Ramos (cell line): ENCODE measurements around the gene ZNF254.
"Not testable (repeated sequence)": the region's sequence is repeated elsewhere in the genome, so short reads cannot be mapped to it uniquely, and the experiment has no call there.

Experiments used
- in situ Hi-C: fragments of 300-500 bp; cut with MboI; formaldehyde crosslinking; loops from one replicate; pipeline ENCODE4 v1.14.3; 2022; ENCODE audit warnings: low sequenced_read_pairs; ENCODE audit not compliant: unreplicated experiment

The ZNF254 gene

DNA sequence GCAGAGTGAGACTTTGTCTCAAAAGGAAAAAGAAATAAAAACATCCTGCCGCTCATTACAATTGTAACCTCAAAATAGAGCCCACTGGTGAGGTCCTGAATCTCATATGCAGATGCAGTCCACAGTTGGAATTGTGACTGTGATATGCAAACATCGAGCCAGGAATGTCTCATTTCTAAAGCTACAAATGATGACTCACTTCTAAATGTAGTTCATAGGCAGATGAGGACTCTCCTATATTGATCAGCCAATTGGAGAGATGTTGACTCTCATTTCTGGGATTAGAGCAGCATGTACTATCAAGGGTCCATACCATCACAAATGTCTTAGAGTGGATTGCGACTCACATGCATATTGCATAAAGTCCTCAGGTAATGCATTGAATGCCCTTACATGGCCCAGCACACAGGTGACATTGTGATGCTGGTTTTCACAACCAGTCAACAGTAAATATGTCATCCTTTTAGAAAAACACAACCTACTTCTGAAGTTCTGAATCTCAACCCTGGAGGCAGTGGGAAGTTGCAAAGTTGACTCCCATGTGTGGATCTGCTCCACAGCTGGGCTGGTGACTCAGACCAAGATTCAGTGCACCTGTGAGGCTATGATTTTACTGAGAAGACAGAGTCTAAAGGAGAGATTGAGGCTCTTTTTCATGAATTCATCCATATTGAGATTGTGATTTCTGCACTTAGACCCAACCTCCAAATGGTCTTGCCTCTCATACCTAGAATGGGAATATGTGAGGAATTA is 16.9 kb upstream of the ZNF254 start:
- in situ Hi-C loops: no loop called here

DNA sequence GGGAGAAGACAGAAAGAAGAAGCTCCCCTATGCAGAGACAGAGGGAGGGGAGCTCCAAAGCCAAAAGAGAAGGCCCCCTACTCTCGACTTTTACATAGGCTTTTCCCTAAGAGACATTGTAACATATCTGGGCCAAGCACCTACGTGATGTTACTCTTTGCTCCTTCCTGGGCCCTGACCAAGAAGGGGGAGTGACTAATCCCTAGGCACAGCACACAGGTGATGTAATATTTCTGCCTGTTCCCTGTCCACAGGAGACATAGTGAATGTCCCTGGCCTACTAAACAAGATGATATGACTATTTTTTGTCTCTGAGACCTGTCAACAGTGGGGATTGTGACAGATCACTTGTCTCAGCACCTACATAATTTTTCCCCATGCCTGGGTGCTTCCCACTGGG is 15.9 kb upstream of the ZNF254 start:
- in situ Hi-C loops: no loop called here

DNA sequence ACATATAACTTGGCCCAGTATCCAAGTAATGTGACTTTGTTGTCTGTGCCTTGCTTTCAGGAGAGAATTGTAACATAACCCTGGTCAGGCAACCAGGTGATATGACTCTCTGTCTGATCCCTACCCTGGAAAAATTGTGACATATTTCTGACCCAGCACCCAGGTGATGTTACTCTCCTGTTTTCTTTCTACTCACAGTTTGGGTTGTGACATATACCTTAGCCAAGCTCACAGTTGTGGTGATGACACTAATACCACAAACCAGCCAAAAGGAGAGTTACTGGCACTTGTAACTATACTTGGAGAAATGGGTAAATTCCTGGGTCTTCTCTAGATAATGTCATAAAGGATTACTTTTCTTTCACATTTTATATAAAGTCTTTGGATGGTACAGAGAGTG is 14.3 kb upstream of the ZNF254 start:
- in situ Hi-C loops: no loop called here

DNA sequence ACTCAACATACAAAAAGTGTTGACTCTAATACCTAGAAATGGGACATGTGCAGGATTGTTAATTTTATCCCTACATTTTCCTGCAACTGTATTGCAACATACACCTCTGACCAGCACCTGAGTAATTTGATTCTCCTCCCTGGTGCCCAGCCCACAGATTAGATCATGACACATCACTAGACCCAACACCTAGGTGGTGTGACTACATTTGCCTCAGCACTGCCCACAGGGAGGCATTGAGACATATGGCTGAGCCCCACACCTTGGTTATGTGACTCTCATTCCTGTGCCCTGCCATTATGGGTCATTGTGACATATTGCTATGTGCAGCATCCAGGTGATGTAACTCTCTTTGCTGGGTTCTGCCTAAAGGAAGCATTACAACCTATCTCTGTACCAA is 13.2 kb upstream of the ZNF254 start:
- in situ Hi-C loops: no loop called here

DNA sequence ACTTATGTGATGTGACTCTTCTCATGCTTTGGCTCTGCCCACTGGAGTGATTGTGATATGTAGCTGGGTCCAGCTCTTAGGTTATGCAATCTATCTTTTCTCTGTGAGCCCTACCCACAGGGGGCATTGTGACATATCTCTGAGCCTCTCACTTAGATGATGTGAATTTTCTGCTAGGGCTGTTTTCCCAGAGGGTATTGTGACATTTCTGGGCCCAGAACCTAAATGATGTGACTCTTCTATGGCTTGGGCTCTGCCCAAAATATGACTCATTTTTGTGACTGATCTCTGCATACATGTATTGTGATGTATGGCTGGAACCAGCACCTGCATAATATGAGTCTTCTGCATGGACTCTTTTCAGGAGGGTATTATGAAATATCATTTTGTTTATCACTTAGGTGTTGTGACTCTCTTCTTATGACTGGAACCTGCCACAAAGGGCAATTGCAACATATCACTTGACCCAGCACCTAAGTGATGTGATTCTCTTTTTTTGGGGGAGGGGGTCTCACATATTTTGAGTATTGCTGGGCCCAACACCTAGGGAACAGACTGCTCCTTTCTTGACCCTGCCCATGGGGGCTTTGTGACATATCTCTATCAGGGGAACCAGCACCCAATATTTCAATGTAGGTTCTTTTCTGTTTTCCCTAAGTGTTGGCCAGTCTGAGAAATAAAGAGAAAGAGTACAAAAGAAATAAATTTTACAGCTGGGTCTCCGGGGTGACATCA is 12.1 kb upstream of the ZNF254 start:
- in situ Hi-C loops: no loop called here

DNA sequence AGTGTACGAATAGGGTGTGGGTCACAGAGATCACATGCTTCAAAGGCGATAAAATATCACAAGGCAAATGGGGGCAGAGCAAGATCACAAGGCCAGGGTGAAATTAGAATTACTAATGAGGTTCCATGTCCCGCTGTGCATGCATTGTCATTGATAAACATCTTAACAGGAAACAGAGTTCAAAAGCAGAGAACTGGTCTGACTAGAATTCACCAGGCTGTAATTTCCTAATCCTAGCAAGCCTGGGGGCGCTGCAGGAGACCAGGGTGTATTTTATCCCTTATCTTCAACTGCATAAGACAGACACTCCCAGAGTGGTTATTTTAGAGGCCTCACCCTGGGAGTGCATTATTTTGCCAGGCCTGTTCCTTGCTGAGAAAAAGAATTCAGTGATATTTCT is 11.5 kb upstream of the ZNF254 start:
- in situ Hi-C loops: not testable (repeated sequence)

DNA sequence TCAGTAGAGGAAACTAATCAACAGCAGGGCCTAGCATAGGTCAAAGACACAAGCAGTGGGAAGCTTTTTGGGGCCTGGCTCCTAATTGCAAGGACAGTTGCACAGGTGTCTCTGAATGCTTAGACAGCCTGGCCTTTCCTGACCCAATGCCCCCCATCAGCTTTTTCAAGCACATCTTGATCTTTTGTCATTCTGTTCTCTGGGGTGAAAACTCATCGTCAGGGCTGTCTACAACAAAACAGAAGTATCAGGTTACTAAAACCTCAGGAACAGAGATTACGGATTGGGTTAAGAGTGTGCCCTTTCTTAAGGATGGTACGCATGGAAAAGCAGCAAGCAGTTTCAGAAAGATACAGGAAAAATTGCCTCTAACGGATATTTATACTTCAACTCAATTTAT is 8.3 kb upstream of the ZNF254 start:
- in situ Hi-C loops: no loop called here

DNA sequence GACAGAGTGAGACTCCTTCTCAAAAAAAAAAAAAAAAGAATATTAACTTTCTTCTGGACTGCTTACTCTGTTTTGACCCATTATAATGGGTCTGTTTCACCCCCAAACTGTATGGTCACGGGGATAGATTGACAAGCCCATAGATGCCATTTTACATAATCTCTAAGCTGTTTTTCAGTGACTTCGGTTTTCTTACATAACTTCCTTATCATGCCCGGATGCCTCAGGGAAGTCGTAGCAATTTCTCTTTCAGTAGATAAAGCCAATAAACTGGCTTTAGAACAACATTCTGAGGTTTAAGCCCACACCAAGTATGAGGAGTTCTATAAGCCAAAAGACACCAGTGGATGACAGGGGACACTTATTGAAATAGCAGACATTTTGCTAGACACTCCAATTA is 5.9 kb upstream of the ZNF254 start:
- in situ Hi-C loops: no loop called here

DNA sequence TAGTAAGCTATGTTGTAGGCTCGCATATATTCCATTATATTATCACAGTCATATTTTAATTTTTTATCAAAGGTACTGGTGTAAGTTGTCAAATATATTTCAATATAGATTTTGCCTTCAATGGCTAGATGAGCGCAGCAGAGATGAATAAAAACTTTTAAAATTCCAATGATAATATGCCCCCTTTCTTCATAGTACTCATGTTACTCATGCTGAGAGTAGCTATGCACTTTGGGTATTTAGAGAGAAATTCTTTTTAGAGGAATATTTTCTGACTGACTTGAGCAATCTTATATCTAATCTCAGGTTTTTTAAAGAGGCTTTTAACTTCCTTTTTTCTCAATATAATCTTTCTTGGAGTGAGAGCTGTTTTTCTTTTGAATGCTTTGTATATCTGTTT is 11.4 kb downstream of the ZNF254 start:
- in situ Hi-C loops: no loop called here

DNA sequence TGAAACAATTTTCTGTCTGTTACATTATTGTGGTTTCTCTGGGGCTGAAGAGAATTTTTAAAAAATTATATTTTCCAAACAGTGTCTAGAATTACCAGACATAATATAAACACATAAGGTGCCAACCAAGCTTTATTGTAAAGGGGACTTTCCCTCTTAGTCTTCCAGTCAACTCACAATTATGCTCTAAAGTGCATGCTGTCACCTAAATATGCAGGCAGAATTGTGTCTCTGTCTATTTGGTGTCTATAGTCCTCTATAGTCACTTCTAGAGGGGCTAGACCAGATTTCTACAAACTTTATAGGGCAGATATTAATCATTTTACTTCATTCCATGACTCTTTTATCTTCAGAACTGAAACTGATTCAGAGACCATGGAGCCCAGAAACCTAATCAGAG is 12.8 kb downstream of the ZNF254 start:
- in situ Hi-C loops: no loop called here

DNA sequence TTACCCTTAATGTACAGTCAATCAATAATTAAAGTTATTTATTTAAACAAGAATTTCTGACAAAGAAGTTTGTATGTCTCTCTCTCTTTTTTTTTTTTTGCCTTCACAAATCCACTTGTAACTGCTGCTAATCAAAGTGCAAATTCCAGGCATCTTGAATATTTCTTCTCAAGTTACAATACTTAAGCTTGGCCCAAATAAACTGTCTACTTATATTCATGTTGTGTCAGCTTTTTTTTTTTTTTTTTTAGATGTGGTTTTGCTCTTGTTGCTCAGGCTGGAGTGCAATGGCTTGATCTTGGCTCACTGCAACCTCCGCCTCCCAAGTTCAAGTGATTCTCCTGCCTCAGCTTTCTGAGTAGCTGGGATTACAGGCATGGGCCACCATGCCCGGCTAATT is 13.6 kb downstream of the ZNF254 start:
- in situ Hi-C loops: not testable (repeated sequence)

DNA sequence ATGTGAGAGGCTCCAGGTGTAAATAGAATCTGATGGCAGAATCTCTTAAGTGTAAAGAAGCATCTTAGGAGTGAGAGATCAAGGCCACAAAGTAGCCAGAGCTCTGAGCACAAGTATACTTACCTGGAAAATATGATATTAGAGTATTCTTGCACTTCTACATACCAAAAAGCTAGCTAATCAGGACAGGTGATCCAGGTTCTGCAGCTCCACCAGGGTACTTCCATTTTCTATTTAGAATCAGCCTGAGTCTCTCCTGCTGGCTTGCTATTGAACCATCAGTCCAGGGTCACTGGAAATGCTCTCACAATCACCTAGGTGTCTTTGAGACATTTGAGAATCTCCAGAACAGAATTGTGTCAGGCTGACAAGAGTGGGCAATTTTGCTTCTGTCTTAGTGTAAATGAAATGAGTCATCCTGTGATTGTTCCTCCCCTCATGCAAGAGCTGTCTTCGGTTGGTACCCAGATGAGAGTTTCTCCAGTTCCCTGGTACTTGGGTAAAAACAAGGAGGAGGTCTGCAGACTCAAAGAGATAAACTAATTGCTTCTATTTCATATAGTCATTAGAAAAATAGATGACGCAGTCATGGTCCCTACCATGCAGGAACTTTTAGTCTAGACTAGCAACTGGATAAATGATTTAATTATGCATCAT is 14.6 kb downstream of the ZNF254 start:
- in situ Hi-C loops: no loop called here

DNA sequence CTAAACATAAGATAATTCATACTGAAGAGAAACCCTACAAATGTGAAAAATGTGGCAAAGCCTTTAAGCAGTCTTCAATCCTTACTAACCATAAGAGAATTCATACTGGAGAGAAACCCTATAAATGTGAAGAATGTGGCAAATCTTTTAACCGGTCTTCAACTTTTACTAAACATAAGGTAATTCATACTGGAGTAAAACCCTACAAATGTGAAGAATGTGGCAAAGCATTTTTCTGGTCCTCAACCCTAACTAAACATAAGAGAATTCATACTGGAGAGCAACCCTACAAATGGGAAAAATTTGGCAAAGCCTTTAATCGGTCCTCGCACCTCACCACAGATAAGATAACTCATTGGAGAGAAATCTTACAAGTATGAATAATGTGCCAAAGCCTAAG is 40.6 kb downstream of the ZNF254 start:
- in situ Hi-C loops: no loop called here

DNA sequence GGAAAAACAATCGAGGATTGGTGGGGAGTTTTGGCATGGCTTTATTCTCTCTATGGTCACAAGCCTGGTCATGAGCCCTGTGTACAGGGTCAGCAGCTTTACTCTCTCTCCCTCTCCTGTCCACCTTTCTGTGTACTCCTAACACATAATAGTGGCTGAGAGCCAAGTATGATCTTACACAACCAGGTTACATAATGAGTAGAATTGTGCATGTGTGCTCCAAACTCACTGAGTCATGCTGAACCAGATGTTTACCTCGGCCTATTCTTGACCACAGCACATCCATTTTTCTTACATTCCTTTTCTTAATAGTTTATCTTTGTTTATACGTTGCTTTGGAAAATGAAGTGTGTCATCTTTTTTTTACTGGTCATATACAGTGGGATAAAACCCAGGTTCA is 53.1 kb downstream of the ZNF254 start:
- in situ Hi-C loops: no loop called here

DNA sequence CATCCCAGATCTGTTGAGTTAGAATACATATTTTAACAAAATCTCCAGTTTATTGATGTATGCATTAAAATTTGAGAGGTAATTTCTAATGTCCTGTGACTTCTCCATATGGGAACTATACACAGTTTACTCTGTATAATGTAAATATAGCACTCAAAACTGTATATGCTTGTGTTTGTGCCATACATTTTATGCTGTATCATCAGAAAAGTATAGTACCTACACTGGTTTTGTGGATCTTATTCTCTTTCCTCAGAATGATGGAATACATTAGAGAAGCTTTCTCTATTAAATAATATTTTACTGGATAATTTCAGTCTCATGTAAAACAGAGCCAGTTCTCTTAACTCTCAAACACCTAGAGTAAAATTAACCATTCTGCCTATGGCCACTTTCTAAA is 53.6 kb downstream of the ZNF254 start:
- in situ Hi-C loops: no loop called here

DNA sequence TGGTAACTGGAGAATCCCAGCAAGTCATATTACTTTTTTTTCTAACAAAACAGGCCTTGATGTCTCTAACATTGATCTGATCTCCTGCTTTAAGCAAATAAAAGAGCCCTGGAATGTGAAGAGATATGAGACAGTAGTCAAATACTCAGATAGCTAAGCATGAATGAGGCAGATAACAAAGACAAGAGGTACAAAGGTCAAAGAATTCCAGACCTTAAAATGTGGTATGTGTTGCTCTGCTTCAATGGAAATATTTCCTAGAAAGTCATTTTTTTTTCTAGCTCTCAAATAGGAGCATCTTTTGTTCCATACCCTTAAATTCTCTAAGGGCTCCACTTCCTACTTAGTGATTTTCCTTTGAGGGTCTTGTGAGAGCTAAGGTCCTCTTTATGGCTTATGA is 54.6 kb downstream of the ZNF254 start:
- in situ Hi-C loops: no loop called here

DNA sequence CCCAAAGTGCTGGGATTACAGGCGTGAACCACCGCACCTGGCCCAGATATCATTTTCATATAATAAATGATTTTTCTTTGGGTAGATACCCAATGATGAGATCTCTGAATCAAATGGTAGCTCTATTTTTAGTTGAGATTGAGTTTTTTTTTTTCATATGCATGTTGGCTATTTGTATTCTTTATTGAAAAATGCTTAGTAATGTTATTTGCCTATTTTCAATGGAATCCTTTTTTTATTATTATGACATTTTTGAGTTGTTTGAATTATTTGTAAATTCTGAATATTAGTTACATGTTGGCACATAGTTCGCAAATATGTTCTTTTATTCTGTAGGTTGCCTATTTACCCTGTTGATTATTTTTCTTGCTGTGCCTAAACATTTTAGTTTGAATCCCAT is 55.8 kb downstream of the ZNF254 start:
- in situ Hi-C loops: no loop called here

DNA sequence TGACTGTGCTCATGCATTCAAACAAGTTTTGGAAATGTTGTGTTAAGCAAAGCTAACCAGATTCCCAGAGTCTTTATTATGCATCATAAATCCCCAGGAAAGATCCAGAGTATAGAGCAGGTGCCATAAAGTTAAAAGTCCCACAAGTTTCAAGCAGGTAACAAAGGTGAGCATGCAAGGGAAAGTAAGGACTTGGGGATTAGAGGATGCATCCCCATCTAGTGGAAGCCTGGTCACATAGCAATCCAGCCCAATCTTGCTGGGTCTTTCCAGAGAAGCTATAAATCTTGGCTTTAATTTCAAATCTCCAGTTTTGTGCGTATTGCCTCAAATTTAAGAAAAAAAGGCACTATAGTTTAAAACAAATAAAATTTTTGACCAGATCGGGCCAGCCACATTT is 72.7 kb downstream of the ZNF254 start:
- in situ Hi-C loops: no loop called here

DNA sequence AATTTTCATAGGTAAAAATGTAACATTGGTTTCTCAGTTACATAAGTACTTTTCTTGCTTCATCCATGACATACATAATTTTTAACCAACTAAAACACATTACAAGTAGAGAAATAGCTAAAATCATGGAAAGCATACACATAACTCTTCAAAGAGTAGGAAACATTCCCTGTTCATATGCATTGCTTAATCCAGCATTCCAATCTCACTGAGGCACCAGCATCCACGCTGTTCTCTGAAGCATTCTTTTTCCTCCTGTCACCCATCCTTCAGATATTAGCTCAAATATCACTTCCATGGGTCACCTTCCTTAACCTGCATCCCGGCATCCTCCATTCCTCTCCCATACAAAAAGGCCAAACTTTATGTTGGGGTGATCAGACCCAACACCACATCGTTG is 79.1 kb downstream of the ZNF254 start:
- in situ Hi-C loops: no loop called here

DNA sequence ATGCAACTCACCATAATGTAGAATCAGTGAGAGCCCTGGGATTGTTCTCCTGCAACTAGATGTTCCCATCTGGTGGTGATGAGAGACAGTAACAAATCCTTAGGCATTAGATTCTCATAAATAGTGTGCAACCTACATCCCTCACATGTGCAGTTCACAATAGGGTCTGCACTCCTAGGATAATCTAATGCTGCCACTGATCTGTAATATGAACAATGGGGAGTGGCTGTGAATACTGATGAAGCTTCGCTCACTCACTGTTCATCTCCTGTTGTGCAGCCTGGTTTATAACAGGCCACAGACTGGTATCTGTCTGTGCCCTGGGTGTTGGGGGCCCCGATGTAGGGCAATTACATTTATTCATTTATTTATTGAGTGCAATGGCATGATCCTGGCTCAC is 86.9 kb downstream of the ZNF254 start:
- in situ Hi-C loops: no loop called here

DNA sequence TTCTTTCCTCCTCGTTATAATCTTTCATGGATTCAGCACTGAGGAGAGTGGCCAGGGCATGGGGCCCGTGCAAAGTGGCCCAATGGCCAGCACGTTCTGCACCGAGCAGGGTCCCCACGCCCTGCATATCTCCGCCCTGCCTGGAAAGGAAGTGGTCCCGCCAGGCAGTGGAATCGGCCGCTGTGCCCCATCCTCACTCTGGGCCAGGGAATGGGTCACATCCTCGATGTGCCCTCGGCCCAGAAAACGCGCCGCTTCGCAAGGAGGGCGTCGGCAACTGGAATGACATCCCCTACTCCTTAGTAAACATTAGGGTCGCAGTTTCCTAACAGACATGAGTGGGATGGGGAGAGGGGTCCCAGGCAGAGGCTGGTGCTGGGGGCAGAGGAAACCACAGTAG is 90.7 kb downstream of the ZNF254 start:
- in situ Hi-C loops: no loop called here

DNA sequence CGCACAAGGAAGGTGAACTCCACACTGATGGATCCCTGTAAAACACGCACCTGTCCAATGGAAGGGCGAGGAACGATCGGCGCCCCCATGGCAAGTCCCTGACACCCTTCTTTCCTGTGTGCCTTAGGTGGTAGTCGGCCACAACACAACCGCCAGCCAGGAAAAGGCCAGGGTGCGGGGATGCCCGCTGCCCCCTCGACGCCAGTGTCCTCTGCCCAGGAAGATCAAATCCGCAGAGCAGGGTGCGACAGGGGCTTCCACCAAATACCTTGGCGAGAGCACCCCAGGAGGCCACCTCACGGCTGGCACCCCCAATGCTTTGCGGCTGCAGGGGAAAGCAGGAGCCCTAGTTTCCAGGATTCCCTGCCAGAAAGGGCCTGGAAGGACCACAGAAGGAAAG is 91.2 kb downstream of the ZNF254 start:
- in situ Hi-C loops: no loop called here
